Activated gamma-delta T cell treated with anti-CD3 and anti-CD28 coated beads, Interleukin-2, amount 50 U/mL, for 16 hours (primary cell): ENCODE results near the gene PSEN2.
"Not testable (repeated sequence)": the region's sequence is repeated elsewhere in the genome, so short reads cannot be mapped to it uniquely, and the experiment has no call there.

Experiments used
- DNase-seq: peaks from one replicate; pipeline ENCODE4 v3.0.0-alpha.2; 2020; ENCODE audit warnings: low read depth

The PSEN2 gene

GRCh38 chr1:226916497-226916896 lies 46.1 kb downstream of the PSEN2 start:
- DNase-seq = no peak

DNA sequence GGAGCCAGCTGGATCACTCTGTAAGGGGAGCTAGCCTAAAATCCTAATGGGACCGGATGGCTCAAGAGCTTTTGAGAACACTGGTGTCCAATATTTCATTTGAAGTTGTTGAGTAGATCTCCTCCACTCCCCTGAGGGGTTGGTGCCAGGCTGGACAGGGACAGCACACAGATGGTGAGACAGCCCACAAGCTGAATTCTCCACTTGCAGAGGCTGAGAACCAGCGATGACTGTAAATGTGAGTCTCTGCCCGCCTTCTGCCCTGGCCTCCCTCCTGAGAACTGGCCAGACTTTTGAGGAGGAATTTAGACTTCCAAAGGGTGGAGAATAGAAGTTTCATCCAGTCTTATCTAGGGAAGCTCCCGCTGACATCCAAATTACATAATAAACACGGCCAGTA lies 49.2 kb downstream of the PSEN2 start:
- no peak for DNase-seq

GRCh38 chr1:226919995-226920394 lies 49.6 kb downstream of the PSEN2 start:
- no peak for DNase-seq

GRCh38 chr1:226920446-226920894 lies 50.1 kb downstream of the PSEN2 start:
- DNase-seq = no peak

- DNase-seq = no peak
These were observed 51.1 kb downstream of the PSEN2 start for GRCh38 chr1:226921504-226921903.

GRCh38 chr1:226929260-226930111 lies 59.1 kb downstream of the PSEN2 start:
- DNase-seq = not testable (repeated sequence)

DNA sequence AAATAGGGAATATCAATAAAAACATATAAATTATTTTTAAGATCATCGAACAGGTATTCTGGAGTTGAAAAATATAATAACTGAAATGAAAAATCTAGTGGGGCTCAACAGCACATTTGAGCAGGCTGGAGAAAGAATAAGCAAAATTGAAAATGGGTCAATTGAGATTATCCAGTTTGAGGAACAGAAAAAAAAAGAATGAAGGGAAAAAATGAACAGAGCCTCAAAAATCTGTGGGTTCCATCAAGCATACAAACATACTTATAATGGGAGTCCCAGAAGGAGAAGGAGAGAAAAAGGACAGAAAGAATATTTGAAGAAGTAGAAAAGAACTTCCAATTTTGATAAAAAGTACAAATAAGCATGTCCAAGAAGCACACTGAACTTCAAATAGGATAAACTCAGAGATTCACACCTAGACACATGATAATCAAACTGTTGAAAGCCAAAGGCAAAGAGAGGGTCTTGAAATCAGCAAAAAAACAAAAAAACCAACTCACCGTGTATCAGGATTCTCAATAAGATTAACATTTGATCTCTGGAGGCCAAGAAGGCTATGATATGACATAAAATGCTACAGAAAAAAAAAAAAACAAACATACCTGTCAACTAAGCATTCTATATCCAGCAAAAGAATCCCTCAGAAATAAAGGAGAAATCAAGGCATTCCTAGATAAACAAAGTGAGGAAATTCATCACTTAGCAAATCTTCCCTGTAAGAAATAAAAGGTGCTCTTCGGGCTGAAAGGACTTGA lies 64.2 kb downstream of the PSEN2 start:
- no peak for DNase-seq

DNA sequence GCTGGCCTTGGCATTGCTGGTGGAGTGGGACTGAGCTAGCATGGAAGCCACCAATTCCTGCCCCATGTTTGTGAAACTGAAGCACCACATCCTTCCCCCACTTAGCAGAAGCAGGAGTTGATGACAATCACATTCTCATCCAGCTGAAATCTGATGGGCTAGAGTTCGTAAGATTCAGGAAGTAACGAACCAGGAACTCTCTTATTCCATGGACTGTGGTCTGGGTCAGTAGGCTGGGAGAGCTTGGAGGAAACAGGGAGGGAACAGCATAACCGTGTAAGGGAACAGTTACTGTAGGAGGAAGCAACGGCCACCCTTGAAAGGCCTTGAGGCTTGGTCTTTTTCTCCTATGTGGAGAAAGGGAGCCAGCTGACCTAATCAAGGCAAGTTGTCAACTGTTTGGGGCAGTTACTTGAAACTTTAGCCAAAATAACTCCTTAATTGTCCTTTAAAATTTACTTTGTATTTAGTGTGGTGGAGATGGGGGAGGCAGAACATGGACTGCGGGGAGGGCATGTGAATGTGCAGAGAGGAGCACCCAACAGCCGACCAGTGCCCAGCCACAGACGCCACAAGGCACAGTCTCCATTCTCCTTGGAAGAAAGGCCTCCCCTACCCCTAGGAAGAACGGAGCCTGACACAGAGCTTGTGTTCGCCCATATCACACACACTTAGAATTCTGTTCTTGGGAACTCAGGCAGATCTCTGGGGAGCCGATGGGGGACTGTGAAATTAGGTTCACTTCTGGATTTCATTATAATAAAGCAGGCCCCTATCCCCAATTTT lies 67.7 kb downstream of the PSEN2 start:
- DNase-seq = no peak

GRCh38 chr1:226938903-226939437 lies 68.6 kb downstream of the PSEN2 start:
- DNase-seq = no peak

DNA sequence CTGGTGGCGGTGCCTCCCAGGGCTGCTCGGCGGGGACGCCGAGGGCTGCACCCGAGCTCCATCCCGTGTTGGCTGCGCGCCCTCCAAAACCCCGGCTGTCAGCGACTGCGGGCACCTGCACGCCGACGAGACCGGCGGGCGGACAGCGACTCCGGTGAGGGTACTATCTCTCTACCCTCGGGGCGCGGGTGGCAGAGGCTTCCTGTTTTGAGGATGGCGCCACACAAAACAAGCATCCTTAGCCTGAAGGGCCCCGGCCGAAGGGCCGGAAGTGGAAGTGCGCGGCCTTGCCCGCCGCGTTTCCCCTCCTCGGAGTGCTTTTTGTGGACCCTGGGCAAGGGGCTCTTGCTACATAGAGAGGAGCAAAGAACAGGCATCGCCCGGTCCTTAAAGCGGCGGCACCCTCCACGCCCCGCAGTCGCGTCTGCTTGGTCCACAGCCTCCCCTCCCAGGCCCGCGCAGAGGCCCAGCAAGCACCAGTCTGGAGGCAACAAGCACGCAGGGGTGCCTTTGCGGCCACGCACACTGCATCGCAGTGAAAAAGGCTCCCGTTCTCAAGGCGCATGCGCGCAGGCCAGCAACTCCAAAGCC lies 69.1 kb downstream of the PSEN2 start:
- no peak for DNase-seq

DNA sequence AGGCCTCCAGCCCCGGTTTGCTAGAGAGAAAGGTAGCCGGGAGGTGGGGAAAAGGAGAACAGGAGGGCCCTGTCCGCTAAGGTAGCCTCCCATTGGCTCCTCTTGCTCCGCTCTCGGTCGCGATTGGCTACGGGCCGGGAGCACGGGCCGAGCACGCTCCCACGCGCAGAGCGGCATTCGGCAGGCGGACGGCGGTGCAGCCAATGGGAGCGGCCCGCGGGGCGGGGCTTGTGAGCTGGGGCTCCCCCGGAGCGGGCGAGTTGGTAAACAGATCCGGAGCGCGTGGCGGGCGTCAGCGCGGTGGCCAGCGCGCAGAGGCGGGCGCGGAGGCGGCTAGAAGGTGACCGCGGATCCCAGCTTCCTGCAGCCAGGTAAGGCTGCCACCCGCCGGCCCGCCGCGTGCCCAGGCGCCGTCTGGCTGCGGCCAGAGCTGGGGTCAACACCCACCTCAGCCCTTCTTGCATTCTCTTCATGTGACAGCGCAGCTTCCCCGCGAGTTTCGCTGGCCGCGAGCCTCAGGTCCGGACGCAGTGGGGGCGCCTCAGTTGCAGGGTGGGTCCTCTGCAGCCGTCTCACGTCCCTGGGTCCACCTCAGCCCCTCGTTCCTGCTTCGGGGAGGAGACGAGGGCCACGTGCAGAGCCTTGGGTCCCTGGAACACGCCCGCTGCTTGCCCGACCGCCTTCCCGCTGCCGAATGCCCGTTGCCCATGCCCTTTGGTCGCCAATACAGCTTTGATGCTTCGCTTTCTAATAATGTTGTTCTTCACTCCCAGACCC lies 69.8 kb downstream of the PSEN2 start, which contains the start of gene COQ8A:
Gene COQ8A (plus strand): TSS at position 266 of the 777 bp plus-strand sequence. CDS start 21,092 bp downstream, outside the sequence.
- peak; percentile 97 for DNase-seq

DNA sequence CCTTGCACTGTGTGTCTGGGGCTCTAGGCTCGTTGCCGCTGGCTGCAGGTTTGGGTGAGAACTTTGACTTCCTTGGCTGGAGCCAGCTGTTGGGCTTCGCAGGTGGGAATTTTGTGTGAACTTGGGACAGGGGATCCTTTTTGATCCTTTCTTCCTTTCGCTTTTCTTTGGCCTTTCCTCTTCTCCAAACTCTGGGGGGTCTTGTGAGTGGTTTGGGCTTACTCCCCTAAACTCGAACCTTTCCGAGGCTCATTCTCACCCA lies 70.3 kb downstream of the PSEN2 start:
- no peak for DNase-seq

- DNase-seq = no peak
These were observed 72.0 kb downstream of the PSEN2 start for GRCh38 chr1:226942392-226942791.

DNA sequence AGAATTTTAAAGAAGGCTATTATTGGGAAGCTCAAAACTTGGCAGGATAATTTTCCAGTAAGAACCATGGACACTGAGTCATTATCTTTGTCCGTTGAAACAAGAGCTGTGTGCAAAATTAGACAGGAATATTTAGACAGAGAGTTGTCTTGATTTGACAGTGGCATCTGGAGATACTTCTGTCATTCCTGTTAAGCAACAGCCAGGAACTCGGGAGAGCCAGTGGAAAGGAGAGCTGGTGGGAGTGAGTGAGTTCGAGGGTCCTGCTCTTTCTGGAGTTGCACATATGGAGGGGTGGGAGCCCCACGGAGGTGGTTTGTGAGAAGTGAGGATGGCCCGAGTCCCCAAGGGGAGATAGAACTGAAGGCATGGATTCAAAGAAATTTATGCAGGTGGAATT lies 72.7 kb downstream of the PSEN2 start:
- DNase-seq = no peak

DNA sequence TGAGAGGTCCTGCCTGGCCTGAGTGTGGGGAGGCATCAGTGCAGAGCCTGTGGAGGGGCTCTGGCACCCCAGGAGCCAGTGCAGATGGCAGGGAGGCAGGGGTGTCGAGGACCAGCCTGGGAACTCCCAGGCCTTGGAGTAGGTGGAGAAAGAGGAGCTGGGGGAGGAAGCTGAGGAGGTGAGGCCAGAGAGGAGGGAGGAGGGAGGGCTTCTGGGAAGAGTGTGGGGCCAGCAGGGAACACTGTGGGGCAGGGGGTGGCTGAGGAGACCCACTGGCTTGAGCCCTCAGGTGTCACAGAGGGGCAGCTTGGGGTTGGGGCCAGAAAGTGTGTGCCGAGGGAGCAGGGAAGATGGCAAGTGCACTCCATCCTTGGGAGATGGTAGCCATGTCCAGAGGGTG lies 73.5 kb downstream of the PSEN2 start:
- no peak for DNase-seq

GRCh38 chr1:226945106-226945857 lies 74.9 kb downstream of the PSEN2 start:
- DNase-seq = no peak
